CD4-positive, alpha-beta memory T cell (primary cell): Measurements from ENCODE around the gene SYMPK. TPM values are rescaled to one million over a fixed set of nuclear protein-coding genes. Genes with fewer than 3 reads are reported as not detected.

Experiments used
- CTCF ChIA-PET: fragments of 350-600 bp; sonication (Branson Sonifier 250); formaldehyde crosslinking; loops from one replicate; lab custom pipeline; 2021; ENCODE audit warnings: inconsistent platforms; ENCODE audit not compliant: partially characterized antibody; lab: Charles Lee
- POLR2A ChIA-PET: fragments of 350-600 bp; sonication (Branson Sonifier 250); formaldehyde crosslinking; loops from one replicate; lab custom pipeline; 2021; ENCODE audit not compliant: partially characterized antibody; lab: Charles Lee
- DNase-seq, 5 donors: peaks; one replicate each; pipeline versions ENCODE4 v3.0.0 to v3.0.0-alpha.2; 2020 to 2022; ENCODE audit warnings: mixed read lengths in 1 of 5
- H3K27ac ChIP-seq: one replicate; pipeline ENCODE4 v1.7.0; 2013; ENCODE audit warnings: low read depth, low read length
- H3K27me3 ChIP-seq: 2 replicates; pipeline ENCODE4 v1.7.0; 2013; ENCODE audit warnings: mild to moderate bottlenecking, low read length, moderate library complexity; ENCODE audit not compliant: insufficient read depth
- H3K36me3 ChIP-seq: 2 replicates; pipeline ENCODE4 v1.7.0; 2013; ENCODE audit warnings: mild to moderate bottlenecking, low read length, moderate library complexity; ENCODE audit not compliant: insufficient read depth
- H3K4me1 ChIP-seq: 2 replicates; pipeline ENCODE4 v1.7.0; 2013; ENCODE audit warnings: mild to moderate bottlenecking, low read length, moderate library complexity; ENCODE audit not compliant: insufficient read depth
- H3K4me3 ChIP-seq, 2 donors: one replicate each; pipeline ENCODE4 v1.7.0; 2013; ENCODE audit warnings: low read length in 2 of 2, mild to moderate bottlenecking in 1 of 2
- H3K9me3 ChIP-seq, 2 donors: one replicate each; pipeline ENCODE4 v1.7.0; 2013; ENCODE audit warnings: low read length in 2 of 2, control low read depth in 1 of 2; ENCODE audit not compliant: control insufficient read depth in 1 of 2
- H3K27ac Mint-ChIP-seq, 7 donors: one replicate each; pipeline ENCODE4 v1.8.0; 2020 to 2021; ENCODE audit warnings: mixed read lengths in 7 of 7, mild to moderate bottlenecking in 6 of 7, inconsistent platforms in 3 of 7, moderate library complexity in 3 of 7
- H3K27me3 Mint-ChIP-seq, 2 donors: one replicate each; pipeline ENCODE4 v1.8.0; 2020 to 2021; ENCODE audit warnings: mixed read lengths in 2 of 2
- H3K36me3 Mint-ChIP-seq, 2 donors: one replicate each; pipeline ENCODE4 v1.8.0; 2020 to 2021; ENCODE audit warnings: mixed read lengths in 2 of 2, inconsistent platforms in 1 of 2, mild to moderate bottlenecking in 1 of 2
- H3K4me1 Mint-ChIP-seq, 4 donors: one replicate each; pipeline ENCODE4 v1.8.0; 2020 to 2021; ENCODE audit warnings: mixed read lengths in 4 of 4, mild to moderate bottlenecking in 1 of 4
- H3K4me3 Mint-ChIP-seq, 8 donors: one replicate each; pipeline ENCODE4 v1.8.0; 2020 to 2021; ENCODE audit warnings: mixed read lengths in 8 of 8, mild to moderate bottlenecking in 7 of 8, moderate library complexity in 6 of 8, inconsistent platforms in 3 of 8
- H3K9me3 Mint-ChIP-seq, 8 donors: one replicate each; pipeline ENCODE4 v1.8.0; 2020 to 2021; ENCODE audit warnings: mixed read lengths in 8 of 8, mild to moderate bottlenecking in 5 of 8, inconsistent platforms in 3 of 8, moderate library complexity in 1 of 8
- intact Hi-C: fragments of 100-400 bp; cut with micrococcal nuclease; formaldehyde crosslinking; loops from one replicate; pipeline ENCODE4 v1.15.1; 2023
- polyA plus RNA-seq, 2 donors: library from polyadenylated mRNA; unstranded; fragments of 300-500 nt; fragmentation: Illumina TruSeq; gene quantifications; one replicate each; pipeline ENCODE4 v1.2.3, GENCODE V29; 2021
- total RNA-seq, 2 experiments: library from RNA; stranded (reverse); gene quantifications; one replicate each; pipeline ENCODE4 v1.2.3, GENCODE V29; 2021

Gene SYMPK
- total and polyA plus RNA-seq, 4 experiments from 2014 or later = 6.0 to 98.2 (median 55.7) TPM

DNA sequence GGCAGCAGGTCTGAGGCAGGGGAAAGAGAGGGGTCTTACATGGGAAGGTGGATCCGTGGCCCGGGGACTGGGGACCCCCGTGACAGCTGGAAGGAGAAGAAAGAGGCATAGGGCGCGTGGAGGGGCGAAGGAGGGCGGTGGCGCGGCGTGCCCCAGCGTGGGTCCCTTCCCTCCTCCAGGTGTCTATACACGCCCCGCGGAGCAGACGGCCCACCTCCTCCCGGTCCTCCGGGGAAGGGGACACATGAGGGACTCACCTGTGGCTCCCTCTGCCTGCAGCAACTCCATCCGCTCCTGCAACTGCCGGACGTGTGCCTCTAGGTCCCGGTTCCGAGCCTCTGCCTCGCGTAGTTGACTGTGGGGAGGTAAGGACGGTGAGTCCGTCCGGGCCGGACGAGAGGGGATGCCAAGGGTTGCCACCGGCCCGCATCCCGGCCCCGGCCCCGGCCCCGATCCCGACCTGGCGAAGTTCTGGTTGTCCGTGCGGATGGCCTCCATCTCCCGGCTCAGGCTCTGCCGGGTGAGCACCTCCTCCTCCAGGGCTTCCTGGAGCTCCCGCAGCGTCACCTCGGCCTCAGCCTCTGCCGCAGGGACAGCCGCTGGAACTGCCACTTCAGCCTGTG is 91.5 kb downstream of the SYMPK start:
- Histone ChIP-seq H3K4me1 (peaks cover 22% of the 10 kb centered on the region), H3K4me3 (no peak overlapping the region), H3K27me3 (no peaks in the 10 kb centered on the region), H3K9me3 (no peaks in the 10 kb centered on the region), H3K27ac (no peak overlapping the region), H3K36me3 (no peaks in the 10 kb centered on the region)
- POLR2A ChIA-PET = interaction anchor here (1.2 to 6.9 kb wide), 6 partner anchors 8 to 92 kb away, joined by 3 to 84 read pairs (median 21); partner anchors contain the start of genes DMPK, DMWD and SYMPK
- DNase-seq = no peak
- Mint-ChIP-seq H3K4me3 (peak overlapping the region in 7 of 8 donors; percentile 25 to 52 (median 41)), H3K27ac (peak overlapping the region in 1 of 7 donors; percentile 93), H3K4me1 (peaks cover 1 to 30% (median 5%) of the 10 kb centered on the region in 4 donors), H3K36me3 (peaks cover 0 to 4% of the 10 kb centered on the region in 2 donors), H3K27me3 (peaks cover 1 to 6% of the 10 kb centered on the region in 2 donors), H3K9me3 (peaks cover 0 to 3% (median 0%) of the 10 kb centered on the region in 8 donors)
- CTCF ChIA-PET = interaction anchor here (0.6 to 5.3 kb wide), 7 partner anchors 8 to 318 kb away, joined by 3 to 238 read pairs (median 5); partner anchors contain the start of genes DMWD and SYMPK
- intact Hi-C loops = loop anchor here (2.0 to 5.0 kb wide), 2 partner anchors 79 to 246 kb away; partner anchors contain the start of gene QPCTL

DNA sequence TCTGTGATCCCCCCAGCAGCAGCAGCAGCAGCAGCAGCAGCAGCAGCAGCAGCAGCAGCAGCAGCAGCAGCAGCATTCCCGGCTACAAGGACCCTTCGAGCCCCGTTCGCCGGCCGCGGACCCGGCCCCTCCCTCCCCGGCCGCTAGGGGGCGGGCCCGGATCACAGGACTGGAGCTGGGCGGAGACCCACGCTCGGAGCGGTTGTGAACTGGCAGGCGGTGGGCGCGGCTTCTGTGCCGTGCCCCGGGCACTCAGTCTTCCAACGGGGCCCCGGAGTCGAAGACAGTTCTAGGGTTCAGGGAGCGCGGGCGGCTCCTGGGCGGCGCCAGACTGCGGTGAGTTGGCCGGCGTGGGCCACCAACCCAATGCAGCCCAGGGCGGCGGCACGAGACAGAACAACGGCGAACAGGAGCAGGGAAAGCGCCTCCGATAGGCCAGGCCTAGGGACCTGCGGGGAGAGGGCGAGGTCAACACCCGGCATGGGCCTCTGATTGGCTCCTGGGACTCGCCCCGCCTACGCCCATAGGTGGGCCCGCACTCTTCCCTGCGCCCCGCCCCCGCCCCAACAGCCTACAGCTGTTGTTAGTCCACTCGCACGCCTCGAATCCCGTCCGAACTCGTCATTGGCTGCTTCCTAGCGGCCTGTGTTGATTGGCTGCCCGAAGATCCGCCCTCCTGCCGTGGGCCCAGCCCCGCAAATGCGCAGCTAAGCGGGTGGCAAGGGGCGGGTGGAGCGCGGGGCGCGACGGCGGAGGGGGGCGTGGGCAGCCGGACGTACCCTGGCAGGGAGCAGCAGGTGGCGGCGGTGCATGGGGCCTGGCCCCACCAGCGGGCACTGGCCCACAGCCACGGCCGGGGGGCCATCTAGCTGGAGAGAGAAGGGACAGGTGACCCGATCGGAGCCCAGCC is 92.5 kb downstream of the SYMPK start:
- H3K9me3 ChIP-seq = no peaks in the 10 kb centered on the region
- peak overlapping the region; percentile 57 to 71 for H3K4me3 ChIP-seq
- Mint-ChIP-seq H3K27me3 (peaks cover 1 to 6% of the 10 kb centered on the region in 2 donors), H3K27ac (peak overlapping the region; percentile 61 to 94 (median 88)), H3K4me3 (peak overlapping the region; percentile 84 to 92 (median 86)), H3K9me3 (peaks cover 0 to 3% (median 0%) of the 10 kb centered on the region in 8 donors), H3K36me3 (peaks cover 0 to 4% of the 10 kb centered on the region in 2 donors), H3K4me1 (peaks cover 1 to 30% (median 5%) of the 10 kb centered on the region in 4 donors)
- H3K27me3 ChIP-seq = no peaks in the 10 kb centered on the region
- ChIA-PET CTCF (interaction anchor here (0.6 to 5.3 kb wide), 13 partner anchors 9 to 317 kb away, joined by 3 to 238 read pairs (median 5); partner anchors contain the start of genes DMPK, DMWD, IRF2BP1 and SYMPK), POLR2A (interaction anchor here (0.9 to 6.9 kb wide), 14 partner anchors 9 to 131 kb away, joined by 3 to 84 read pairs (median 10); partner anchors contain the start of genes DMPK, DMWD, FBXO46 and IRF2BP1)
- DNase-seq = peak; percentile 89 to 93 (median 91)
- peak overlapping the region; percentile 15 for H3K27ac ChIP-seq
- peaks cover 22% of the 10 kb centered on the region for H3K4me1 ChIP-seq
- intact Hi-C loops = loop anchor here (1.0 to 5.0 kb wide), 8 partner anchors 9 to 247 kb away; partner anchors contain the start of genes DMWD, IRF2BP1, QPCTL and SYMPK
- no peaks in the 10 kb centered on the region for H3K36me3 ChIP-seq

DNA sequence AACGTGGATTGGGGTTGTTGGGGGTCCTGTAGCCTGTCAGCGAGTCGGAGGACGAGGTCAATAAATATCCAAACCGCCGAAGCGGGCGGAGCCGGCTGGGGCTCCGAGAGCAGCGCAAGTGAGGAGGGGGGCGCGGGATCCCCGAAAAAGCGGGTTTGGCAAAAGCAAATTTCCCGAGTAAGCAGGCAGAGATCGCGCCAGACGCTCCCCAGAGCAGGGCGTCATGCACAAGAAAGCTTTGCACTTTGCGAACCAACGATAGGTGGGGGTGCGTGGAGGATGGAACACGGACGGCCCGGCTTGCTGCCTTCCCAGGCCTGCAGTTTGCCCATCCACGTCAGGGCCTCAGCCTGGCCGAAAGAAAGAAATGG is 93.1 kb downstream of the SYMPK start:
- intact Hi-C loops = loop anchor here (1.0 to 5.0 kb wide), 11 partner anchors 9 to 247 kb away; partner anchors contain the start of genes DMWD, FBXO46, IRF2BP1 and QPCTL
- no peaks in the 10 kb centered on the region for H3K27me3 ChIP-seq
- Mint-ChIP-seq H3K36me3 (peaks cover 0 to 4% of the 10 kb centered on the region in 2 donors), H3K27ac (peak overlapping the region; percentile 85 to 95 (median 92)), H3K4me1 (peaks cover 1 to 30% (median 5%) of the 10 kb centered on the region in 4 donors), H3K27me3 (peaks cover 1 to 10% of the 10 kb centered on the region in 2 donors), H3K4me3 (peak overlapping the region; percentile 84 to 92 (median 86)), H3K9me3 (peaks cover 0 to 3% (median 0%) of the 10 kb centered on the region in 8 donors)
- peak overlapping the region; percentile 15 for H3K27ac ChIP-seq
- ChIA-PET POLR2A (interaction anchor here (0.9 to 6.9 kb wide), 16 partner anchors 10 to 331 kb away, joined by 3 to 84 read pairs (median 8); partner anchors contain the start of genes DMPK, DMWD, FBXO46 and IRF2BP1), CTCF (interaction anchor here (0.6 to 5.3 kb wide), 16 partner anchors 9 to 971 kb away, joined by 3 to 238 read pairs (median 6); partner anchors contain the start of genes DMPK, DMWD, FBXO46 and IRF2BP1)
- H3K36me3 ChIP-seq = no peaks in the 10 kb centered on the region
- no peaks in the 10 kb centered on the region for H3K9me3 ChIP-seq
- peak in 4 of 5 donors; percentile 79 to 86 (median 82) for DNase-seq
- peaks cover 22% of the 10 kb centered on the region for H3K4me1 ChIP-seq
- H3K4me3 ChIP-seq = peak overlapping the region; percentile 57 to 71

DNA sequence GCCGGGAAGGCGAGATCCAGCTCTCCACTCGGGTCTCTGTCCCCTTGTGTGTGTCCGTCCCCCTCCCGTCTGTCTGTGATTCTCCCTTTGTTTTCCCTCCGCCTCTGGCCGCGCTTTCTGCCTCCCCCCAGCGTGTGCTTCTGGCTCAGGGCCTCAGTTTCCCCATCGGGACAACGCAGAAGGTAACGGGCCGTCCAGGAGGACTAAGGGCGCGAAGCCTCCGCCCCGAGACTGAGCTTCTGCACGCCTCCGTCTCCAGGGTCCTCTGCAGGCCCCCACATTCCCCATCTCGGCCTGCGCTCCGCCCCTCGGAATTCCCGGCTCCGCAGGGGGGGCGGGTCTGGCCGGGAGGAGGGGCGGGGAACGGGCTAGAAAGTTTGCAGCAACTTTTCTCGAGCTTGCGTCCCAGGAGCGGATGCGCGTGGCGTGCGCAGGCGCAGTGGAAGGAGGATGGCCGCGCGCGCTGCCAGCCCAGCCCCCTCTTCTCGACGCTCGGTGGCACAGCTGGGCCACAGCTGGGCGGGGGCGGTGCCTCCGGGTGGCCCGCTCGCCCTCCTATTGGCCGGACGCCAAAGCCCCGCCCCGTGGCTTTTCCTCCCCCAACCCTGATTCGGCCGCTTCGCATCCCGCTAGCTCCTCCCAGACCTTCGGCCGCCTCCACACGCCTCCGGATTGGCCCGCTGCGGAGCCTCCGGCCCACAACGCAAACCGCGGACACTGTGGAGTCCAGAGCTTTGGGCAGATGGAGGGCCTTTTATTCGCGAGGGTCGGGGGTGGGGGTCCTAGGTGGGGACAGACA is 93.8 kb downstream of the SYMPK start, which contains the start of gene SIX5:
Gene SIX5 (minus strand): TSS at position 269 of the 799 bp plus-strand sequence. CDS start 408 bp downstream, outside the sequence.
- H3K27ac ChIP-seq = peak within 1 kb of the TSS; percentile 47
- peaks cover 1 to 30% (median 5%) of the 10 kb centered on the region in 4 donors for H3K4me1 Mint-ChIP-seq
- H3K27me3 Mint-ChIP-seq = peaks cover 1 to 14% of the 10 kb centered on the region in 2 donors
- no peaks in the 10 kb centered on the region for H3K9me3 ChIP-seq
- H3K27me3 ChIP-seq = no peaks in the 10 kb centered on the region
- peak; percentile 88 to 93 (median 92) for DNase-seq
- H3K4me1 ChIP-seq = peaks cover 22% of the 10 kb centered on the region
- ChIA-PET CTCF (interaction anchor here (0.6 to 5.3 kb wide), 20 partner anchors 8 to 970 kb away, joined by 3 to 238 read pairs (median 4); partner anchors contain the start of genes CCDC61, DMPK, DMWD and FBXO46), POLR2A (interaction anchor here (0.7 to 6.9 kb wide), 17 partner anchors 10 to 330 kb away, joined by 3 to 84 read pairs (median 9); partner anchors contain the start of genes DMPK, DMWD, FBXO46 and IRF2BP1)
- peak within 1 kb of the TSS; percentile 71 to 73 for H3K4me3 ChIP-seq
- H3K4me3 Mint-ChIP-seq = peak within 1 kb of the TSS; percentile 84 to 92 (median 86)
- H3K9me3 Mint-ChIP-seq = peaks cover 0 to 3% (median 0%) of the 10 kb centered on the region in 8 donors
- no peaks in the 10 kb centered on the region for H3K36me3 ChIP-seq
- intact Hi-C loops = loop anchor here (1.0 to 5.0 kb wide), 3 partner anchors 39 to 126 kb away; partner anchors contain the start of gene FBXO46
- peak within 1 kb of the TSS; percentile 85 to 95 (median 92) for H3K27ac Mint-ChIP-seq
- peaks cover 0 to 4% of the 10 kb centered on the region in 2 donors for H3K36me3 Mint-ChIP-seq

DNA sequence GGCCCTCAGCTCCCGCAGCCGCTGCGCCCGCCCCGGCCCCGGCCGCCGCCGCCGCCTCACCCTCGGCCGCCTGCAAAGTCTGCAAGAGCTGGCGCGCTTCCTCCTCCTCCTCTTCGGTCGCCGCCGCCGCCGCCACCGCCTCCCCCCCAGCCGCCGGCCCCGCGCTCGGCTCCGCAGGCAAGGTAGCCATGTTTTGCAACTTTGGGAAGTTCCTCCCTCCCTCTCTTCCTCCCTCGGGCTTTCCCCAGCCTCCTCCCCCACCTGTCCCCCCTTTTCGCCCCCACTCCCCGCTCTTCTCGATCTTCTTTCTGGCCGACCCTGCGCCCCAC is 94.3 kb downstream of the SYMPK start:
- DNase-seq = peak in 3 of 5 donors; percentile 24 to 33 (median 31)
- peak overlapping the region; percentile 84 to 92 (median 86) for H3K4me3 Mint-ChIP-seq
- Histone ChIP-seq H3K4me1 (peaks cover 22% of the 10 kb centered on the region), H3K27ac (peak overlapping the region; percentile 47), H3K9me3 (no peaks in the 10 kb centered on the region), H3K27me3 (no peaks in the 10 kb centered on the region), H3K36me3 (no peaks in the 10 kb centered on the region), H3K4me3 (peak overlapping the region; percentile 71 to 73)
- peaks cover 0 to 4% of the 10 kb centered on the region in 2 donors for H3K36me3 Mint-ChIP-seq
- peaks cover 0 to 3% (median 0%) of the 10 kb centered on the region in 8 donors for H3K9me3 Mint-ChIP-seq
- intact Hi-C loops = loop anchor here (2.0 to 5.0 kb wide), 2 partner anchors 51 to 126 kb away; no protein-coding TSS in a partner anchor
- peaks cover 1 to 30% (median 5%) of the 10 kb centered on the region in 4 donors for H3K4me1 Mint-ChIP-seq
- peaks cover 1 to 14% of the 10 kb centered on the region in 2 donors for H3K27me3 Mint-ChIP-seq
- CTCF ChIA-PET = interaction anchor here (0.8 to 5.3 kb wide), 12 partner anchors 8 to 227 kb away, joined by 3 to 238 read pairs (median 6); partner anchors contain the start of genes CCDC61, DMPK, DMWD and FBXO46
- H3K27ac Mint-ChIP-seq = peak overlapping the region in 3 of 7 donors; percentile 17 to 93 (median 72)
- POLR2A ChIA-PET = interaction anchor here (1.7 to 6.9 kb wide), 9 partner anchors 11 to 117 kb away, joined by 7 to 84 read pairs (median 21); partner anchors contain the start of genes DMWD, FBXO46, IRF2BP1 and QPCTL
